ENCODE measurements around the gene CTSZ.
"Not testable (repeated sequence)": the region's sequence is repeated elsewhere in the genome, so short reads cannot be mapped to it uniquely, and the experiment has no call there.

CTSZ gene

GRCh38 chr20:58980711-58981627 lies 26.1 kb downstream of the CTSZ start, which contains the start of gene NELFCD:
TSS of gene NELFCD (plus strand) at chr20:58981256. CDS start at chr20:58981310, 54 bp downstream.
- peak; percentile 62 to 67 for DNase-seq (ENCODE audit: low read depth in 2 of 2)

- DNase-seq (ENCODE audit: low read depth in 2 of 2): no peak
These were observed 28.5 kb downstream of the CTSZ start for GRCh38 chr20:58978351-58979190.

GRCh38 chr20:58976061-58976730 lies 30.9 kb downstream of the CTSZ start:
- DNase-seq (ENCODE audit: low read depth in 2 of 2): no peak

GRCh38 chr20:58975353-58975752 lies 31.7 kb downstream of the CTSZ start:
- no peak for DNase-seq (ENCODE audit: low read depth in 2 of 2)

- no peak for DNase-seq (ENCODE audit: low read depth in 2 of 2)
These were observed 33.2 kb downstream of the CTSZ start for GRCh38 chr20:58973866-58974265.

- DNase-seq (ENCODE audit: low read depth in 2 of 2): no peak
These were observed 33.9 kb downstream of the CTSZ start for GRCh38 chr20:58973179-58973578.

- no peak for DNase-seq (ENCODE audit: low read depth in 2 of 2)
These were observed 35.6 kb downstream of the CTSZ start for GRCh38 chr20:58971429-58971828.

GRCh38 chr20:58970146-58970545 lies 36.9 kb downstream of the CTSZ start:
- DNase-seq (ENCODE audit: low read depth in 2 of 2): no peak

DNA sequence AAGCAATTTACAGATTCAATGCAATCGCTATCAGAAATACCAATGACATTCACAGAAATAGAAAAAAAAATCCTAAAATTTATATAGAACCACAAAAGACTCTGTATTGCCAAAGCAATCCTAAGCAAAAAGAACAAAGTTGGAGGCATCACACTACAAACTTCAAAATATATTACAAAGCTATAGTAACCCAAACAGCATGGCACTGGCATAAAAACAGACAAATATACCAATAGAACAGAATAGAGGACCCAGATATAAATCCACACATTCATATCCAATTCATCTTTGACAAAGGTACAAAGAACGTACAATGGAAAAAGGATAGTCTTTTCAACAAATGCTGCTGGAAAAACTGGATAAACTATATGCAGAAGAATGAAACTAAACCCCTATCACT lies 37.6 kb downstream of the CTSZ start:
- no peak for DNase-seq (ENCODE audit: low read depth in 2 of 2)

GRCh38 chr20:58967652-58968429 lies 39.2 kb downstream of the CTSZ start:
- DNase-seq (ENCODE audit: low read depth in 2 of 2): no peak

GRCh38 chr20:58965270-58966064 lies 41.6 kb downstream of the CTSZ start:
- no peak for DNase-seq (ENCODE audit: low read depth in 2 of 2)

DNA sequence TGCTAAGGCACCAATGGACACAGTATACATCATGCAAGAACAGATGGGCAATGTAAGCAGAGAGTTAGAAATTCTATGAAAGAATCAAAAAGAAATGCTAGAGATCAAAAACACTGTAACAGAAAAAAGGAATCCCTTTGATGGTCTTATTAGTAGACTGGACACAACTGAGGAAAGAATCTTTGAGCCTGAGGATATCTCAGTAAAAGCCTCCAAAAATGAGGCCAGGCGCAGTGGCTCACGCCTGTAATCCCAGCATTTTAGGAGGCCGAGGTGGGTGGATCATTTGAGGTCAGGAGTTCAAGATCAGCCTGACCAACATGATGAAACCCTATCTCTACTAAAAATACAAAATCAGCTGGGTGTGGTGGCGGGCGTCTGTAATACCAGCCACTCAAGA lies 43.1 kb downstream of the CTSZ start:
- DNase-seq (ENCODE audit: low read depth in 2 of 2): not testable (repeated sequence)

DNA sequence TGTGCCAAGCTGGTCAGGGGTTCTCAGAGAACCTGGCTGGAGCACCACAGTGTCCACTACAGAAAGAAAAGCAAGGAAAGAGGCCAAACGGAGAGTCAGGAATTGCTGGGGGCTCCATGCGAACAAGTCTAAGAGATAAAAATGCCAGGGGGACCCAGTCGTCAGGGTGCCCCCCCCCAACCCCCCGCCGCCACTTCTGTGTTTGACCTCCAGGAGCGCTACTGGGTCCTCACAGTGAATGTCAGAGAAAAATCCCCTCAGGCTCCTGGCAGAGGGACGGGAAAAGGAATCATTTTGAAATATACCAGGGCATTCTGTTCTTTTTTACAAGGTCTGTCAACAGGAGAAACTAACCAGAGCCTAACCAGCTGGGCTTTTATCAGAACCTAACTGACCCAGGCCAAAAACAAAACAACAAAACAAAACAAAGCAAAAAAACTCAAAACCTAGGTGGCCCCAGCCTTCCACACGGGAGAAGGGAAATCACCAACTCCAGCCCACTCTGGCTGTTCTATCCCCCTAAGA lies 43.9 kb downstream of the CTSZ start:
- DNase-seq (ENCODE audit: low read depth in 2 of 2): no peak

DNA sequence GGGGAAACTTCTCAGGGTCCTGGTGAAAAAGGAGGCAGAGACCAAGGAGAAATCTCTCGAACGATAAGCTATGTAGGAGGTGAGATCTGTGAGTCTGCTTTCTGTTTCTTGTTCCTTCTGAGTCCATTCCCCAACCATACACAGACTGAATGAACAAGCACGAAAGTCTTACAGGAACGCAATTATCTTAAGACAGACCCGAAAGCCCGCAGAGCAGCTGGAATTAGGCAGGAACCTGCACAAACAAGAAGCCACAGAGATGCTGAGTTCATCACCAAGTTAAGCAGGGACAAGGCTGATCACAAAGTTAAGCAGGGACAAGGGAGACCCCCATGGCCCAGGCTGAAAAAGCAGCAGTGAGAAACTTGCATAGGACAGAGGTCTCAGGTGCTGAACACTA lies 47.4 kb downstream of the CTSZ start:
- DNase-seq (ENCODE audit: low read depth in 2 of 2): no peak

DNA sequence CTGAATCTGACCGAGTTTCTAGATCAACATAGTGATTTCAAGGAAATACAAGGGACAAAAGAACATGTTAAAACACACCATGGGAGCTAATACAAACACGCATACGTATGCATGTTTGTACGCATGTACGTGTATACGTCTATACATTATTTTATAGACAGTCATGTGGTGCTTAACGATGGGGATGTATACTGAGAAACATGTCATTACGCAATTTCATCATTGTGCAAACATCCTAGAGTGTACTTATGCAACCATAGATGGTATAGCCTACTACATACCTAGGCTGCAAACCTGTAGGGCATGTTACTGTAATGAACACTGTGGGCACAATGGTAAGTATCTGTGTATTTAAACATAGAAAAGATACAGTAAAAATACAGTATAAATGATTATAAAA lies 51.0 kb downstream of the CTSZ start:
- DNase-seq (ENCODE audit: low read depth in 2 of 2): no peak

GRCh38 chr20:58953050-58953449 lies 54.0 kb downstream of the CTSZ start:
- DNase-seq (ENCODE audit: low read depth in 2 of 2): no peak

- DNase-seq (ENCODE audit: low read depth in 2 of 2): no peak
These were observed 56.5 kb downstream of the CTSZ start for GRCh38 chr20:58950603-58951002.

- DNase-seq (ENCODE audit: low read depth in 2 of 2): not testable (repeated sequence)
These were observed 59.2 kb downstream of the CTSZ start for GRCh38 chr20:58947797-58948388.

- DNase-seq (ENCODE audit: low read depth in 2 of 2): no peak
These were observed 61.0 kb downstream of the CTSZ start for GRCh38 chr20:58945965-58946631.
